Effector CD4-positive, alpha-beta T cell (primary cell): ENCODE measurements around the gene RASGEF1B.

ENCODE experiments used
- DNase-seq: peaks from one replicate; pipeline ENCODE4 v3.0.0-alpha.2; 2020
- total RNA-seq: gene quantifications from one replicate; lab custom pipeline; 2026; lab: John Stamatoyannopoulos, UW

RASGEF1B gene
- 108 reads per million, percentile 84 among the genes with 10 or more reads in this experiment for total RNA-seq

DNA sequence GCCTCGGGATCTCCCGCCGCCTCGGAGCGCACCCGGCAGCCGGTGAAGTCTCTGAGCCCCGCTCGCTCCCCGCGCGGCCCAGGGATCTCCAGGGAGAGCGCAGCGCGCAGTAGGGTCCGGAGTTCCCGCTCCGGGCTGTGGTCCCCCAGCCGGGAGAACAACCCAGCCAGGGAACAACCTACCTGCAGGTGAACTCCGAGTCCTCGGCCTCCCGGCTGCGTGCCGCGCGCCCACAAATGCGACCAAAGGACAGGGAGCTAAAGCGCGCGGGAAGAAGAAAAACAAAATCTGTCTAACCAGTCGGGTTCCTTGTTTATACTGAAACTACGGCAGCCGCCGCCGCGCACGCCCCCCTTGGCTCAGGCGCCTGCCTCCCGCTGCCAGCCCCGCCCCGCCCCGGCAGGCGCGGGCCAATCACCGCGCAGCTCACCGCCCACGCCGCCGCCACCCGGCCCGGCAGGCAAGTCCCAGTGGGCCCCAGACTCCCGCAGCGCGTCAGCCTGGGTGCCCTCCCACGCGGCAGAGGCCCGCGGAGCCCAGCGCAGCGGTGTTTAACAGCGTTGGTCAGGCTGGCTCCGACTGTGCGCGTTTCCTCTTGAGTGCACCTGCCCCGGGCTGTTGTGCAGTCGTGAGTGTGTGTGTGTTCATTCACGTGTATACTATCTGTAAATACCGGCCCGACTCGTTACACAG lies at the start of gene RASGEF1B:
RASGEF1B (minus strand) TSS at position 320 of the 693 bp plus-strand sequence. CDS start 12,399 bp downstream, outside the sequence.
- DNase-seq = peak; percentile 91

- no peak for DNase-seq
Observed at GRCh38 chr4:81519856-81520255, 48.1 kb upstream of the RASGEF1B start.

DNA sequence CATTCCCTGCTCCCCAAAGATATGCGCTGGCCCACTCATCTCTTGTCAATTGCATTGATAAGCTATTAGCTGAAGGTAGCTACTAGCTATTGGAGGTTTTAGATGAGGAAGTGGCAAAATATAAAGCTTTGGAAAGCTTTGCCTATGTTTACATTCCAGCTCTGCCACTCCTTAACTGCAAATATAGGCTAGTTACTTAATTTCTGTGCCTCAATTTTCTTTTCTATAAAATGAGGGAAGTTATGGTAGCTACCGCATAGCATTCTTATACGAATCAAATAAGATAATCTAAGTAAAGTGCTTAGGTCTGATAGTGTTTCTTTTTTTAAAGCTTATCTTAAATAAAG lies 47.7 kb upstream of the RASGEF1B start:
- DNase-seq = no peak

- no peak for DNase-seq
Observed at GRCh38 chr4:81518762-81519426, 47.2 kb upstream of the RASGEF1B start.

DNA sequence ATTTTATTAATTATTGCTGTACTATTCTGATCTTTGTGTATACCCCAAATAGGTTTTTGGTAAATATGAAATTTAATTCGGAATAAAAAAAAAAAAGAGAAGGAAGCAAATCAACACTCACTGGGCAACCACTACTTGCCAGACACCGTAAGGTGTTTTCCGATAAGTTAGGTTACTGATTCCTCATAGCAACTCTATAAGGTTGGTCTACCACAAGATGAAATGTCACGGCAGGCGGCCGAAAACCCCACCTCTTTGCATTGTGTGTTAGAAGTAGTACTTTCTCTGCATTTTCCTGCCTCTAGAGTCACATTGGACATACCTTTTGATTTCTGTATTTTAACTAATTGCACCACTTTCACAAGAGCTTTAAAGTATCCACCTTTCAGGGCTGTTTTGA lies 44.5 kb upstream of the RASGEF1B start:
- no peak for DNase-seq

DNA sequence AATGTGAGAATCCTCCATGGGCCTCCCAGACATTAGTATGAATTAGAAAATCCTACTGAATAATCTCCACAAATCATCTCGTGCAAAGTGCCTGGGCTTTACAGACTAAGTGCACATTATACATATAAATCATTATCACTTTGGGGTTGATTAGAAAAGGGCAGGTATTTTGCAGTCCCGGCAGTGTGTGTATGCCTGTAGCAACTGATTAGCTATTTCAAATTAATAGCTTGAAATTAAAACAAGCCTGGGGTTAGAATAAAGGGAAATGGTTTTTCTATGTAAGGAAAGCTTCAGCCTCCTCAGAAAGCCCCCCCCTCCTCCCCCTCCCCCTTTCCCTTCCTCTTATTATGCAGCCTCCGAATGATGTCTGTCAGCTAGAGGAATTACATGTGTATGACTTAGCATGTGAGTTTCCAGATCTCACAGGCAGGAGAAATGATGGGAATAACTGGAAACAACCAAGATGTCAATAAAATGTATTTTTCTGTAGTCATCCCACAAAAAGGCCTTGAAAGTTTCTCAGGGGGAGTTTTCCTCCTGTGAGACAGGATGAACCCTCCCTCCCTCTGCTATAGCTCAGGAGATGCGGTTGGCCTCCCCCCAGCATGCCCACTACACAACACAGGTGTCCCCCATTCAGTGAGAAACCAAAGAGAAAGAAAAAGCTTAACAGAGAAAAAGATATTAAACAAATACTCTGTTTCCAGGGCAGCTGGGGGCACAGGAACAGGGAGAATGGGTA lies 41.2 kb upstream of the RASGEF1B start:
- no peak for DNase-seq

DNA sequence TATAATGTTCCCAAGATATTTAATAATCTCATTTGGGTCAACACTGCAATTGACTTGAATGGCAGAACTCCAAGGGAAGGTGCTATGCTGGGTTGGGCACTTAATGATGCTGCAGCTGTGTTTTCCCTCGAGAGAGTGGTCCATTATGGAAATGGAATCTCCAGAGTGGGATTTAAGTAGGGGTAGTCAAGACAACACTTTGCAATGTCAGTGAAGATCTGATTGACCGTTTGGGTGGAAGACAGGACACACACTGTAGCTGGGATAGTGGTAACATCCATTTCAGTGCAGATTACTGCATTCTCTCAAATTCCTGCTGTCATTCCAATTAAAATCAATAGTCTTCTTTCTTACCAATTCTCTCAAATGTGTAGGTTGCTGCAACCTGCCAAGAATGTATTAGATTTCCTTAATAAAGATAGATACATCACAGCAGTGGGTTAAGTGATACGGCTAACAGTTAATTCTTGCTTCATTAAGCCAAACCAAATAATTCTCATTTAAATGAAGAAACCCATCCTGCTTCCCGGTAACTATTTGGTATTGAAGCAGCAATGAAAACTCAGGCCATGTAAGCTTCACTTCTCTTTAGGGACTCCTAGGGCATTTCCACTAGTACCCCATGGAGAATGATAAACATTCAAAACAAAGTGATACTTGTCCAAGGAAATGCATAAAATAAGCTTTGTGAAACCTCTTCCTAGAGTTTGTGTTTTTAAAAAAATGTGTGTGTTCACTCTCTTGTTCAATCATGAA lies 40.5 kb upstream of the RASGEF1B start:
- no peak for DNase-seq

- no peak for DNase-seq
Observed at GRCh38 chr4:81510643-81511178, 39.0 kb upstream of the RASGEF1B start.

GRCh38 chr4:81509822-81510221 lies 38.1 kb upstream of the RASGEF1B start:
- DNase-seq = no peak

GRCh38 chr4:81509191-81509590 lies 37.5 kb upstream of the RASGEF1B start:
- no peak for DNase-seq

- no peak for DNase-seq
Observed at GRCh38 chr4:81508411-81509185, 36.9 kb upstream of the RASGEF1B start.

DNA sequence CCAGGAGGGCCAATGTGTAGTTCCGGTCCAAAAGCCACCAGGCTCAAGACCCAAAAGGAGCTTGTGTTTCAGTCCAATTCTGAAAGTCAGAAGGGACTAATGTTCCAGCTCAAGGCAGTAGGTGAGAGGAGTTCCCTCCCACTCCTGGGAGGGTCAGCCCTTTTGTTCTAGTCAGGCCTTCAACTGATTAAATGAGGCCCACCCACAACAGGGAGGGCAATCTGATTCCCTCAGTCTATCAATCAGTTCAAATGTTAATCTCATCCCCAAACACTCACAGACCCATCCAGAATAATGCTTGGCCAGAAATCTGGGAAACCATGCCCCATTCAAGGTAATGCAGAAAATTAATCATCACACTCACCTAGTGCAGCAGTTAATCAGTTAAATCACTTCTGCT lies 35.8 kb upstream of the RASGEF1B start:
- no peak for DNase-seq

GRCh38 chr4:81506731-81507130 lies 35.0 kb upstream of the RASGEF1B start:
- DNase-seq = no peak

DNA sequence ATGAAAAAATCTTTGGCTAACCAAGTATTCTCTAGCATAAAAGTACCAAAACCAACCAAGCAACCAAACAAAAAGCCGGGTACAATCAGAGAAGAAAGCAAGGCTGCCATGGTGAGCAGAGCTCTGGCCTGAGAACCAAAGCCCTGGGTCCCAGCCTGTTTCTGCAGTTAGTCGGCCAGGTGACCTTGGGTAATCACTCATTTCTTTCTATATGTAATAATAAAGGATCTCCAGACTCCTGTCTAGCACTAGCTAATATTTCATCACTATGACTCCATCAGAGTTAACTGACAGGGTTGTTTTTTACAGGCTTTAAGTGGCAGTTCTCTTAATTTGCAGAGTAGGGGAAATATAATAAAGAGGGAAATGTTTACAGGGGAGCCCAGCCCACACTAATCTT lies 34.0 kb upstream of the RASGEF1B start:
- DNase-seq = no peak

GRCh38 chr4:81505004-81505598 lies 33.4 kb upstream of the RASGEF1B start:
- peak; percentile 56 for DNase-seq

DNA sequence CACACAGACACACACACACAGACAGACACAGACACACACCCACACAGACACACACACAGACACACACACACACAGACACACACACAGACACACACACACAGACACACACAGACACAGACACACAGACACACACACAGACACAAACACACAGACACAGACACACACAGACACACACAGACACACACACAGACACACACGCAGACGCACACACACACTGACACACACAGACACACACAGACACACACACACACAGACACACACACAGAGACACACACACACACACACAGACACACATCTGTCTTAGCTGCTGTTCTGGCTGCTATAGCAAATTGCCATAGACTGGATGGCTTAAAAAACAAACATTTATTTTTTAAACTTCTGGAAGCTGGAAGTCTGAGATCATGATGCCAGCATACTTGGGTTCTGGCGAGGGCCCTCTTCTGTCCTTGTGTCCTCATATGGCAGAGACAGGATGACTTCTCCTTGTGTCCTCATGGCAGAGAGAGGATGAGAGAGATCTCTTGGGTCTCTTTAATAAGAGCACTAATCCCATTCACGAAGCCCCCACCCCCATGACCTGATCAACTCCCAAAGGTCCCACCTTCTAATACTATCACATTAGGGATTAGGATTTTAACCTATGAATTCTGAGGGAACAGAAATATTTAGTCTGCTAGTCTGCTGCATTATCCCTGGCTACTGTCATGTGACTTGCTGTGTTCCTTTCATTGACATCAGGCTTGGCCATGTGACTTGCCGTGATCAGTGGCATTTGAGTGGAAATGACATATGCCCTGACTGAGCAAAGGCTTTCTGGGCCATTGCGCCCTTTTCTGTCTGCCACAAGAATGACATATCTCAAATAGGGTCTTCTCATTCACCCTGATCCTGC lies 32.7 kb upstream of the RASGEF1B start:
- DNase-seq = peak; percentile 9

GRCh38 chr4:81503586-81503985 lies 31.9 kb upstream of the RASGEF1B start:
- DNase-seq = no peak

GRCh38 chr4:81502564-81502963 lies 30.9 kb upstream of the RASGEF1B start:
- DNase-seq = no peak

- DNase-seq = no peak
Observed at GRCh38 chr4:81499840-81500239, 28.1 kb upstream of the RASGEF1B start.

DNA sequence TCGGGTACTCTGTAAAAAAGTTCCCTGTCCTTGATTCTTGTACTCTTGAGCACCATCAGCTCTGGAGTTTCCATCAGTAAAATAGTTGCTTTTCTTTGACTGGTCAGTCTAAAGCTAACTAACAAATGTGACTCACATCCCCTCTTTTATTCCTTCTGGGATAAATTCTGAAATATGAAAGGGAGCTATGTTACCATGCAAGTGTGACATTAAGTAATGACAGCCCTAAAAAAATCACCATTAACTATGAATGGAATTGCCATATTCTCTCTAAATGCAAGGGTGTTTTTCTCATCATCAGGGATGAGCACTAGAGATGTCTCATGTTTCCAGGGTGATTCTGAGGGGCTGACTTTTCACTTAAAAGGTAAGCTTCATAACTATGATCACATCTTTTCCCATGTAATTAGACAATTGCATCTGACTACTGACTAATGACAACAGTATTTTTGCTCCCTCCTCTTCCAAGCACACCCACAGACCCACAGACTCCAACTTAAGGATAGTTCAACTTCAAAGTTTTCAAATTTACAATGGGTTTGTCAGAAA lies 26.9 kb upstream of the RASGEF1B start:
- DNase-seq = no peak
